ENCODE measurements around the gene DAZAP2. TPM values are rescaled to one million over a fixed set of nuclear protein-coding genes. Genes with fewer than 3 reads are reported as not detected.
A peak's percentile ranks its signal among the peaks of the same experiment; 100 is the strongest.

Gene DAZAP2
- total and polyA plus RNA-seq, 2 of the 13 experiments (the other 11 are each of a cell fraction or from before 2014, with no cell fraction given), result 64.5 to 222 TPM

DNA sequence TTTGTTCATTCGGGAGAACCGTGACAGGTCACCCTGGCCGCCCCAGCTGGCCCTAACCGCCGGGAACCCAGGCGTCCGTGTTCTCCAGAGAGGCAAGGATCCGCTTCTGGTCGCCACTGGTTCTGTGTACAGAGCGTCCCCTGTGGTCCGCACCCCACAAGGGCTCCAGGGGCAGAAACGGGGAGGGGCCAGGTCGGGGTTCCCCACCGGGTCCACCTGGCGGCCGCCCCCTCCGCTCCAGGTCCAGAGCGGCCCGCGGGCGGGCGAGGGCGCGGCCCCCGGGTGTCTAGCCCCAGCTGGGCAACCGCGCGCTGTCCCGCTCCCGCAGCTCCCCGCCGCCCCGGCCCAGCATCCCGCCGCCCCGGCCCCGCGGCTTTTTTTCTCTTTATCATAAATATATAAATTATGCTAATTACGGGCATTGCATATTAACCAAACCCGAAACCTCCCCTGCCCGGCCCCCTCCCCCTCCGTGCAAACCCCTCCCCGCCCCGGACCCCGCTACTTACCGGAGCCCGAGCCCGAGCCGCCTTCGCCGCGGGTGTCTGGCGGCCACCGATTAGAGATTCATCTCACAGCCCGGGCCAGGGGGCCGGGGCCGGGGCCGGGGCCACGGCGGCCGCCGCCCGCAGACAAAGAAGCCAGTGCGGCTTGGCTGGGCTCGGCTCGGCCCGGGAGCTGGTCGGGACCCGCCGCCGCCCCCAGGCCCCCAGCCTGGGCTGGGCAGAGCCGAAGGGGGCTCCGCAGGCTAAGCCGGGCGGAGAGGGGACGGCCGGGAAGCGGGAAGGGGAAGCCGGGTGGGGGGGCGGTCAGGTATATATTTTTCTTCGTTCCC, 21.3 kb upstream of the DAZAP2 start:
- Histone ChIP-seq H3K79me2 (ENCODE audit: insufficient read depth, low read length) (no peaks in the 10 kb centered on the region), H4K20me1 (ENCODE audit: insufficient read depth, low read length) (no peaks in the 10 kb centered on the region), H3K27ac (ENCODE audit: extremely low read length, insufficient read depth, low read length) (no peak overlapping the region), H3K4me2 (ENCODE audit: low read depth, low read length) (peak overlapping the region; percentile 99), H3K36me3 (replicated peaks in 1 of 2; ENCODE audit: control insufficient read depth in 1 of 2, insufficient read depth in 2 of 2, low read length in 2 of 2) (no peaks in the 10 kb centered on the region), H2AFZ (ENCODE audit: low read length) (no peak overlapping the region), H3K9ac (ENCODE audit: insufficient read depth, low read depth, low read length) (peak overlapping the region; percentile 65; the same call in 1 of the 2 replicates), H3K4me3 (replicated peaks in 1 of 3; ENCODE audit: insufficient read depth in 1 of 3, low read depth in 2 of 3, low read length in 3 of 3) (peak overlapping the region; percentile 71 to 79 (median 73); a peak in 5 of 6 replicates), H3K9me3 (ENCODE audit: low read length) (no peaks in the 10 kb centered on the region), H3K27me3 (ENCODE audit: control insufficient read depth in 1 of 2, insufficient read depth in 2 of 2, low read length in 2 of 2) (no peaks in the 10 kb centered on the region; a peak in 1 of 5 replicates), H3K4me1 (ENCODE audit: insufficient read depth, low read length) (peaks cover 16% of the 10 kb centered on the region)
- ChIA-PET CTCF (ENCODE audit: low intra/inter-chr PET ratio, low total read pairs) (no interaction called here), POLR2A (interaction anchor here (0.7 to 2.6 kb wide), 17 partner anchors 13 to 452 kb away, joined by 3 to 43 read pairs (median 5); partner anchors contain the start of genes CSRNP2, DAZAP2 and TFCP2)
- BruUV-seq (replicated peaks), result no TSS peak
- peak; percentile 57 for ATAC-seq
- in situ Hi-C loops (cut with HindIII; ENCODE audit: extremely low pct_ligation_motif_present, low pct_unique_long_range_greater_than_20kb), result no loop called here
- intact Hi-C loops (cut with micrococcal nuclease; ENCODE audit: unreplicated experiment), result no loop called here
- no peak for FAIRE-seq
- DNase-seq (ENCODE audit: low spot score), result no peak
- 1% methylated on average over 62 of the region's 81 CpGs for WGBS (ENCODE audit: low lambda C conversion rate)
- TF ChIP-seq ZNF468 (CRISPR knock-in tag; IDR thresholded peaks at IDR 0.05) (no peak), ZNF768 (CRISPR knock-in tag; IDR thresholded peaks at IDR 0.05) (0 out of 2 replicates have a peak, but pooled peaks have one; percentile 20), NONO (IDR thresholded peaks at IDR 0.05) (no peak), NONO (CRISPR knock-in tag; conservative IDR thresholded peaks at IDR 0.05) (no peak), REL (CRISPR knock-in tag; conservative IDR thresholded peaks at IDR 0.05) (no peak), RBM39 (IDR thresholded peaks at IDR 0.05; ENCODE audit: low read depth, low read length, poor library complexity, severe bottlenecking) (peak; percentile 20), E2F2 (CRISPR knock-in tag; IDR thresholded peaks at IDR 0.05; ENCODE audit: borderline replicate concordance) (no peak), HDAC1 (CRISPR knock-in tag; IDR thresholded peaks at IDR 0.05) (0 out of 2 replicates have a peak, but pooled peaks have one; percentile 16), PHF8 (CRISPR knock-in tag; IDR thresholded peaks at IDR 0.05) (peak; percentile 44; the same call in 1 of the 2 replicates), GATA4 (IDR thresholded peaks at IDR 0.05; ENCODE audit: borderline replicate concordance, low read depth) (no peak), ARNTL (CRISPR knock-in tag; IDR thresholded peaks at IDR 0.05) (no peak), ZBTB1 (CRISPR knock-in tag; IDR thresholded peaks at IDR 0.05; ENCODE audit: borderline replicate concordance) (no peak), CHD2 (IDR thresholded peaks at IDR 0.05; ENCODE audit: low read depth, low read length) (no peak), SP5 (CRISPR knock-in tag; IDR thresholded peaks at IDR 0.05; ENCODE audit: borderline replicate concordance, low read depth) (no peak), GTF2F1 (IDR thresholded peaks at IDR 0.05; ENCODE audit: low read length) (no peak), SMARCE1 (IDR thresholded peaks at IDR 0.05; ENCODE audit: borderline replicate concordance) (no peak), SRSF1 (optimal IDR thresholded peaks at IDR 0.05; ENCODE audit: low read depth, low read length) (peak; percentile 10), NFE2 (CRISPR knock-in tag; IDR thresholded peaks at IDR 0.05) (no peak)
- TF ChIP-seq, protein P1, sequence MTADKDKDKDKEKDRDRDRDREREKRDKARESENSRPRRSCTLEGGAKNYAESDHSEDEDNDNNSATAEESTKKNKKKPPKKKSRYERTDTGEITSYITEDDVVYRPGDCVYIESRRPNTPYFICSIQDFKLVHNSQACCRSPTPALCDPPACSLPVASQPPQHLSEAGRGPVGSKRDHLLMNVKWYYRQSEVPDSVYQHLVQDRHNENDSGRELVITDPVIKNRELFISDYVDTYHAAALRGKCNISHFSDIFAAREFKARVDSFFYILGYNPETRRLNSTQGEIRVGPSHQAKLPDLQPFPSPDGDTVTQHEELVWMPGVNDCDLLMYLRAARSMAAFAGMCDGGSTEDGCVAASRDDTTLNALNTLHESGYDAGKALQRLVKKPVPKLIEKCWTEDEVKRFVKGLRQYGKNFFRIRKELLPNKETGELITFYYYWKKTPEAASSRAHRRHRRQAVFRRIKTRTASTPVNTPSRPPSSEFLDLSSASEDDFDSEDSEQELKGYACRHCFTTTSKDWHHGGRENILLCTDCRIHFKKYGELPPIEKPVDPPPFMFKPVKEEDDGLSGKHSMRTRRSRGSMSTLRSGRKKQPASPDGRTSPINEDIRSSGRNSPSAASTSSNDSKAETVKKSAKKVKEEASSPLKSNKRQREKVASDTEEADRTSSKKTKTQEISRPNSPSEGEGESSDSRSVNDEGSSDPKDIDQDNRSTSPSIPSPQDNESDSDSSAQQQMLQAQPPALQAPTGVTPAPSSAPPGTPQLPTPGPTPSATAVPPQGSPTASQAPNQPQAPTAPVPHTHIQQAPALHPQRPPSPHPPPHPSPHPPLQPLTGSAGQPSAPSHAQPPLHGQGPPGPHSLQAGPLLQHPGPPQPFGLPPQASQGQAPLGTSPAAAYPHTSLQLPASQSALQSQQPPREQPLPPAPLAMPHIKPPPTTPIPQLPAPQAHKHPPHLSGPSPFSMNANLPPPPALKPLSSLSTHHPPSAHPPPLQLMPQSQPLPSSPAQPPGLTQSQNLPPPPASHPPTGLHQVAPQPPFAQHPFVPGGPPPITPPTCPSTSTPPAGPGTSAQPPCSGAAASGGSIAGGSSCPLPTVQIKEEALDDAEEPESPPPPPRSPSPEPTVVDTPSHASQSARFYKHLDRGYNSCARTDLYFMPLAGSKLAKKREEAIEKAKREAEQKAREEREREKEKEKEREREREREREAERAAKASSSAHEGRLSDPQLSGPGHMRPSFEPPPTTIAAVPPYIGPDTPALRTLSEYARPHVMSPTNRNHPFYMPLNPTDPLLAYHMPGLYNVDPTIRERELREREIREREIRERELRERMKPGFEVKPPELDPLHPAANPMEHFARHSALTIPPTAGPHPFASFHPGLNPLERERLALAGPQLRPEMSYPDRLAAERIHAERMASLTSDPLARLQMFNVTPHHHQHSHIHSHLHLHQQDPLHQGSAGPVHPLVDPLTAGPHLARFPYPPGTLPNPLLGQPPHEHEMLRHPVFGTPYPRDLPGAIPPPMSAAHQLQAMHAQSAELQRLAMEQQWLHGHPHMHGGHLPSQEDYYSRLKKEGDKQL (CRISPR knock-in tag; IDR thresholded peaks at IDR 0.05; ENCODE audit: low read depth), result no peak

Measured in HepG2 (cell line).